Glomerular visceral epithelial cell (primary cell): ENCODE data around the gene LGALS9B.
"Not testable (repeated sequence)": the region's sequence is repeated elsewhere in the genome, so short reads cannot be mapped to it uniquely, and the experiment has no call there.

Experiments used
- DNase-seq: peaks from one replicate; pipeline ENCODE4 v3.0.0-alpha.2; 2016; ENCODE audit errors: extremely low spot score

LGALS9B gene

DNA sequence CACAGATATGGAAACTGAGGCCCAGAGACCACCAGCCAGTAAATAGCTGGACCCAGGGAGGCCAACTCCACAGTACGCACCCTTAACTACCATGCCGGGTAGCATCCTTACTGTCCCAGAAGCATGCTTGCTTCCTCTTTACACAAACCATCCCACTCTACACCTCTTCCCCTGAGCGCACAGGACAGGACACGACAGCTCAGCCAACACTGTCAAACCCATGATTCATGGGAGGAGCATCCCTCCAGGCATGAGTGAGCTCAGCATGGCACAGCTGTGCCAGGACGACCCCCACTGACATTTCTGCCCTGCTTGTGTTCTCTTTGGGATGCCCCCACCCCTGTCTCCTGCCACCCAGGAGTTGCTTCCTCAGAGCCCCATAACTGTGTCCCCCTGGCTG, 340 bp downstream of the LGALS9B start:
- not testable (repeated sequence) for DNase-seq

DNA sequence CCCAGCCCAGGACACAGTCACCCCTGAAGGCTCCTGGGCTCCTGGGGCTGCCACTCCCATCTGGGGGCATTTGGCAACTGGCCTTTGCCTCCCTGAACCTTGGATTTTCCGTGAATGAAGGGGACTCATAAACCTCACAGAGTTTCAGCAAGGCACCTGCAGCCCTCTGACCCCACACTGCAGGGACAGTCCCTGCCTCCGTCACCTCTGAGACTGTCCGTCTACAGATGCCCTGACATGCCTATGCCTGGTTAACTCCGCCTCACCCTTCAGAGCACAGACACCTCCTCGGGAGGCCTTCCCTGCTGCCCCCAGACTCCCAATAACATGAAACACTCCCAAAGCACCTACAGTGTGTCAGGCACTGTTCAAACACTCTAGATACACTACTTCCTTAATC, 786 bp downstream of the LGALS9B start:
- not testable (repeated sequence) for DNase-seq

DNA sequence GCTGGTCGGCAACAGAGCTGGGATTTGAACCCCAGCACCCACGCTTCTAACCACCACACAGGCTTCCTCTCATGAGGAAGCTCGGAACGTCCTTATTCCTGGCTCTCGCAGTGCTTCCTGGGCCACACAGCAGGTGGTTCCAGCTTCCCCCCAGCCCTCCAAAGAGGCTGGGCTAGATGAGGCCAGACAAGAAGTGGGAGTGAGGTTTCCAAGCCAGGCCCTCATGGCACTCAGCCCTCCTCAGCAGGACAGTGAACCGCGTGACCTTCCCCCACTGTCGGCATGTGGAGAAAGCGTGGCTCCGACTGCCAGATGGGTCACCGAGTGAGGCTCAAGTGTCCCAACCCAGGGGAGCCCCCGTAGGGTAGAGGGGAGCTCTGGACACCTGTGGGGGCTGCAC, 1.8 kb downstream of the LGALS9B start:
- DNase-seq = not testable (repeated sequence)

DNA sequence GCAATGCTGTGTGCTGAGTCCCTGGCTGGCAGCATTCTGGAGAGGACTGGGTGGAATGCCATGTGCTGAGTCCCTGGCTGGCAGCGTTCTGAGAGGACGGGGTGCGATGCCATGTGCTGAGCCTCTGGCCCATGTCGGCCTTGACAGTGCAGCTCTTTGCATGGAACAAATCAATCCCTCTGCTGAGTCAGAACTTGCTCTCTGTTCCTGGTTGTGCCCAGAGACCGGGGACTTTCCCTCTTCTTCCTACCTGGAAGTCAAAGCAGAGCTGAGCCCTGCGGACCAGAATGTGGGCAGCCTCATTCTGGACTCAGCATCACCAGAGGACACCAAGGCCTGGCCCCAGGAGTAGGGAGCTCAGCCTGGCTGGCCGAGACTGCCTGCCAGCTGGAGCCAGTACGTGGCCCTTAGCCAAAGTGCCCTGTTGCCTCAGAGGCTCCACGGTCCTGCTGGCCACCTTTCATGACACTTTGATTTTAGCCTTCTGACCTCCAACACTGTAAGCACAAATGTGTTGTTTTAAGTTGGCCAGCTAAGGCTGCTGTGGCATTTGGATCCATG, 2.4 kb downstream of the LGALS9B start:
- DNase-seq = not testable (repeated sequence)

DNA sequence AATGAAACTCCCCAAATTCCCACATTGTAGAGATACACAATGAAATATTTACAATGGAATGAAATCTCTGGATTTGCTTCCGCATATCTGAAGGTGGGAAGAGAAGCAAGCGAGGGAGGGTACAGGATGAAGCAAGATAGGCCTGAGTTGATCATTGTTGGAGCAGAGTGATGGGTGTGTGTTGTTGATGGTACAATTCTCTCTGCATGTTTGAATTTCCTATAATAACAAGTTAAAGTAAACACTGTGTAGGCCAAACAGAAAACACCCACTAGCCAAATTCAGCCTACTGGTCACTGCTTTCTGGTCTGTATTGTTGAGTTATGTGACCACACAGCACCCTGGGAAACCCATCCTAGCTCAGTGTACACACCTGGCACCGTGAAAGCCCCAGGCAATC, 5.2 kb downstream of the LGALS9B start:
- not testable (repeated sequence) for DNase-seq

DNA sequence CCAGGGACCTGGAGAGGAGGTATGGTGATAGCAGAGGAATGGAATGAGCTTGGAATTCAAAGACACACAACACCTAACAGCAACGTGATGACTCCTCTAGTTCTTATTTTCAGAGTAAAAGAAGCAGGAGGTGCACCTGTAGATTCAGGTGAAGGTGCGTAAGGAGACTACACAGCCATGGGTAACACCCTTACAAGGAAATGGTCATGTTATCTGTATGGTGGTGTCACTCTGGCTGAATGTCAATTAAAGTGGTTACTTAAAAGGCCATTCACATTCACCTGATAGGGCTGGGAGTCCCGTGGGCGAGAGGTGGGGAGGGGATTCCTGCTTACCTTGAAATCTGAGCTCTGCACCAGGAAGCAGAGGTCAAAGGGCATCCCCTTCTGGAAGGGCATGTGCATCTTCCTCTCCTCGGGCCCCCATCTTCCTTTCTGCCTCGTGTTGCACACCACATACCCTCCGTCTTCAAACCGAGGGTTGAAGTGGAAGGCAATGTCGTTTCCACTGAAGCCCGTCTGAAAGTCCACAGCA, 9.4 kb downstream of the LGALS9B start:
- DNase-seq = not testable (repeated sequence)

DNA sequence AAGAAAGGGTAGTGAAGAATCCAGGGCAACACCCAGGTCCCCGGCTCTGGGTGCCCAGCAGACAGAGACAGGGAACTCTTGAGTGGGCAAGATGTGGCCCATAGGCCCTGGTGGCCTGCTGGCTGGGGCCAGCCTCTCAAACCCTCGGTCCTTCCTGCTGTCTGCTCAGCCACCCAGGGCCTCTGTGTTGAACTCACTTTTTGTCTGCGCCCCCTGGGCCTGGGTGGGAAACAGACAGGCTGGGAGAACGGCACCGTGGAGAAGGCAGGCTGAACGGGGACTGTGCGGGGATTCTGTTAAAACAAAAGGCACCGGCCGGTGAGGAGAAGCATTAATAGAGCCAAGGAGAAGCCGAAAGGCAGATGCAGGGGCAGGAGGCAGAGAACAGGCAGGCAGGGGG, 12.2 kb downstream of the LGALS9B start:
- DNase-seq = not testable (repeated sequence)

DNA sequence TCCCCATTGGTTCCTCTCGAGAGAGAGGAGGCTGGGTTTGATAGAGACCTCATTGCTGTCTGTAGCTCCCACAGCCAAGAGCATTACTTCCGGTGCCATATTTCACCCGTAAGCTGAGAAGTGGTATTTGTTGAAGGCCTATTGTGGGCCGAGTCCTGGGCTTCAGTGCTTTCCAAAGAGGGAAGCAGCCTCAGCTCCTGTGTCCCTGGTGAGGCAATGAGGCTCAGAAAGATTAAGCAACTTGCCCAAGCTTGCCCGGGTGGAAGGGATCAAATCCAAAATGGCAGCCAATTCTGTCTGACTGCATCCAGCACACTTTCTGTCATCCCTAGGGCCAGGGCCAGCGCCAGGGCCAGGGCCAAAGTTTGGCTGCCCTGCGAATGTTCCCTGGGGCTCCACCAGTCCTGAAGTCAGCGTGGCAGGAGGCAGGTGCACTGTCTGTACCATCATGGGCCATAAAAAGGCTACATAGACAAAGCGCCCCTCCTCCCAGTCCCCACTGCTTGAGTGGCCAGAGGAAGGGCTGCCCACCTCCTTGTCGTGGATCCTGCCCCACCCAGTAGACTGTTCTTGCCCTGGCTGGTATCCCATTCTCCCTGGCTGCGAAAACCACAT, 13.4 kb downstream of the LGALS9B start:
- DNase-seq = not testable (repeated sequence)

DNA sequence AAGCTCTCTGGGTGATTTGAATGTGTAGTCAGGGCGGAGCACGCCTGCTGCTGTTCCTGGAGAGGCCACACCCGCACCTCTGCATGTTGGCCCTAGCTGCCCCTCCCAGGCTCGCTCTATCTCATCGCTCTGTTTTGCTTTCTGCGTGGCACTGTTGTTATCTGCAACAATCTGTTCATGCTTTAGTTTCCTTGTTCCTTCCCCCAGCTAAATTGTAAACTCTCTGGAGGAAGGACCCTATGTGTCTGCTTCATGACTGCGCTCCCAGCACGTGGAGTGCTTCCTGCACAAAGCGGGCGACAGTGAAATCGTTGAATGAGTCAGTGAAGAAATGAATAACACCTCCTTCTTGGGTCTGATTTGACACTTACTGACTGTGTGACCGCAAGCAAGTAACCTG, 16.5 kb downstream of the LGALS9B start:
- not testable (repeated sequence) for DNase-seq

DNA sequence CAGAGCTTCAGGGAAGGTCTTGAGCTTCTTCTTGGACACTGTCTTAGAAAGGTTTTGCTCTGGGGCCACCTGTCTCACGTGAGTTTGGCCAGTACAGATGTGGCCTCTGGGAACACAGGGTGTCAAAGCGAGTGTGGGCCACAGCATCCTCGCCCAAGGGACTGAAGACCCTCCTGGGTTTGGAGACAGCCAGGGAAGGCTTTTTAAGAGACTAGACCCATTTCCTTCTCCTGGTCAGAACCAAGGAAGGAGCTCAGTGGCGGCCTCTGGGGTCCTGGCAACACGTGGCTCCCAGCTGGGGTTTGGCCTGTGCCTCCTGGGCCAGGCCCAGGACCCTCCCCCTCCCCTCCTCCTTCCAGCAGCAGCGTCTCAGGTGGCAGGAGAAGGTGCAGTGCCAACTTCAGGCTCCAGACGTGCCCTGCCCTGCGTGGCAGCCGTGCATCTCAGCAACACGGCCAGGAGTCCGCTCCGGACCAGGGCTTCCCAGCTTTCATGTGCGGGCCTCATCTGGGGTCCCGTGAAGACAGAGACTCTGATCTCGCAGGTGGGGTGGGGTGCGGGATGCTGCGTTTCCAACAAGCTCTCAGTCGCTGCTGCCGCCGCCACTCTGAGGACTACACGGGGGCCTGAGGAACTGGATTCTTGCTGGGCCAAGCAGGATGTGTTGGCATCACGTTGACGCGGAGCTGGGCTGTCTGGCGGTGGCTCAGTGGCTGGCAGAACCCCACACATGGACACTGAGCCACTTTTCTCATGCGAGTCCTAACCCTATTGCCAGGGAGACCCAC, 19.6 kb downstream of the LGALS9B start:
- not testable (repeated sequence) for DNase-seq

DNA sequence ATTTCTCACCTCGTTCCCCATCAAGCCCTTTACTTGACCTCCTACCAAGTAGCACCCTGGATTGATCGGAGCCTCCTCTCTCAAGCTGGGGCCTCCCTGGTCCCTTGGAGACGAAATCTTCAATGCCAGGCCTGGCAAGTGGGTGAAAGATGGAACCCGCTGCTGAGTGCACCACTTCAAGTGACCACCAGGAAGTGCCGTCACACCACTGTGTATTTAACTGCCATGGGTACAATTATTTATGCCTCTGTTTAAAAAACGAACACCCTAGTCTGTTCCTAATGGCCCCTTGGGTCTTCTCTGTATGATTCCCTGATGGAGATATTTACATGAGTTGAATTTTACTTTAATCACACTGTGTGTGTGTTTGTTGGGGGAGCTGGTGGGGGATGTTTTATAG, 20.4 kb downstream of the LGALS9B start:
- not testable (repeated sequence) for DNase-seq

DNA sequence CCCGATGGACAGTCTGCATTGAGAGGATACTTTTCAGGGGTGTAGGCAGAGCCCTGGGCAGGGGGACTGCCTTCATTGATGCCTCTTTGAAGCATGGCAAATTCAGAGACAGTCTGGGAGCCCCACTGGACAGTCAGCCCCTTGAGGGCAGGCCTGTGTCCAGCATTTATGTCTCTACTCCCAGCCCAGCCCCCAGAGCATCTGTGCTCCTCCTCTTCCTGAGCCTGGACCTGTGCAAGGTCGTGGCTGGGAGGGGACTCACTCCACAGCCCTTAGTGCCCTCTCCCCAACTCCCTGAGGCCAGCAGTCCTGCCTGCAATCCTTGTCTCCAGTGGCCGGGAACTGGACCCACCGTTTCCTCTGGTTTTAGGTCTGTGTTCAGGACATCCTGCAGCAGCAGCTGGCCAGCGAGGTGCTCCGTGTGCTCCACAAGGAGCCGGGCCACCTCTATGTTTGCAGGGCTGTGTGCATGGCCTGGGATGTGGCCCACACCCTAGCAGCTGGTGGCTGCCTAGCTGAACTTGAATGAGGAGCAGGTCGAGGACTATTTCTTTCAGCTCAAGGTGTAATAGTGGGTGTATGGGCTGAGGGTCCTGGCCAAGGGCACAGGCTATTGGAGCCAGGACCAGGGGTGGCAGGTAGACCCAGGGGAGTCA, 22.6 kb downstream of the LGALS9B start:
- not testable (repeated sequence) for DNase-seq

DNA sequence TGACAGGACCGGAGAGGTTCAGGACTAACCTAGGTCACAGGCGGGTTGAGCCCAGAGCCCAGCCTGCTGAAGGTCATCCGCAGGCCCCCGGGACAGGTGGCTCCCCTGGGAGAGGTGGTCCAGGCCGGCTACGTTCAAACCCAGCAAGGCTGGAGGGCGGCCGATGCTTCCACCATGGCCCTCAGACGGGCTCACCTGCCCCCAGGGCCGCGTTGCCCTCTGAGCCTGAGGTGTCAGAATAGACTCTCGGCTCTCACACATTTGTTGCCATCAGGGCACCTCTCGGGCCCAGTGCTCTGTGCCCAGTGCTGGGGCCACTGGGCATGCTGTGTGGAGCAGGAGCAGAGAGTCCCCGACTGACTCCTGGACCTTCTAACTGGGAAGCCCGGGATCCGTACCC, 23.2 kb downstream of the LGALS9B start:
- DNase-seq = not testable (repeated sequence)

DNA sequence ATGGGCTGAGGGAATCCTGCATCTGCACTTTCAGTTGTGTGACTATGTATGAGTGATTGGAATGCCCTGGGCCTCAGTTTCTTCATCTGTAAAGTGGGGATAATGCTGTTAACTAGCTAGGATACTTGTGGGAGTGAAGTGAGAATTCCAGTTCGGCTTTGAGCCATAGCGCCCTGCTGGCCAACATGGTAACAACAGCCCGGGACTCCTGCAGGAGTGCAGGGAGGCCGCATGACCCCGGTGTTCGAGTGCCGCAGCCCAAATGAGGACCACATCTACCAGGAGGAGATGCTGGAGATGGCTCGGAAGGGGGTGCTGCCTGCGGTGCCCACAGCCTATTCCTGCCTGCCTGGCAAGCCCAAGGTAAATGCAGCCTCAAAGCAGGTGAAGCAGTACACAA, 23.7 kb downstream of the LGALS9B start:
- DNase-seq = not testable (repeated sequence)

DNA sequence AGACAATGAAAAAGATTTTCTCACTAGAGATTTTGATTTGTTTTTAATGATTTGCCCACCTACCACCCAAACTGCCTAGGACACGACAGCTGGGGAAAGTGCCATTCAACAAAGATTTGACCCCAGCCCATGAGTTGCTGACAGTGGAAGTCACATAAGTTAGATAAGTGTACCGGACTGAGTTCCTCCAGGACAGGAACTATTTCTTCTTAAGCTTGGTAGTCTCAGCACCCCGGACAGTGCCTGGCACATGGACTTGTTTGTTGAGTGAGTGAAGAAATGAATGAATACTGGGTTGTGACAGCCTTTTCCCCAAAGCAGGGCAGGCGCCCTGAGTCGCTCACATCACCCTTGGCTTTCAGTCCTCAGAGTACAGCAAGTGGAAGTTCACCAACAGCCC, 26.7 kb downstream of the LGALS9B start:
- not testable (repeated sequence) for DNase-seq

DNA sequence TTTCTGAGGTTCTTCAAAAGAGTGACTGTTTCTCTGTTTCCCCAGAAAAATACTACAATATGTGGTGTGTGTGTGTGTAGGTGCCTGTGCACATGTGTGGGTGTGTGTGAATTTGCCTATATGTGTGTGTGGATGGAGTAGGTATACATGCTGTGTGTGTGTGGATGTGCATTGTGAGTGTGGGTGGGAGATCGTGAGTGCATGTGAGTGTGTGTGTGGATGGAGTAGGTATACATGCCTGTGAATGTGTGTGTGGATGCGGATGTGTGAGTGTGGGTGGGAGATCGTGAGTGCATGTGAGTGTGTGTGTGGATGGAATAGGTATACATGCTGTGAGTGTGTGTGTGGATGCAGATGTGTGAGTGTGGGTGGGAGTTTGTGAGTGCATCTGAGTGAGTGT, 32.2 kb downstream of the LGALS9B start:
- DNase-seq = not testable (repeated sequence)

DNA sequence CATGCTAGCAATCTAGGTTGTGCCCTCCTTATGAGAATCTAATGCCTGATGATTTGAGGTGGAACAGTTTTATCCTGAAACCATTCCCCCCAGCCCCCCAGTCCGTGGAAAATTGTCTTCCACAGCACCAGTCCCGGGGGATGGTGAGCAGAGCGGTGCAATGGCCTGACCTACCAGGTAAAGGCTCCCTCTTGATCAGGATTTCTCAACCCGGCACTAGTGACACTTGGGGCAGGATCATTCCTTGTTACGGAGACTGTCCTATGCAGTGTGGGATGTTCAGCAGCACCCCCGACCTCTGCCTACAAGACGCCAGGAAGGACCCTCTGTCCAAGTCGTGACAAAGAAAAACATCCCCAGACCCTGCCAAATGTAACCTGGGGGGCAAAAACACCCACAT, 34.0 kb downstream of the LGALS9B start:
- not testable (repeated sequence) for DNase-seq

DNA sequence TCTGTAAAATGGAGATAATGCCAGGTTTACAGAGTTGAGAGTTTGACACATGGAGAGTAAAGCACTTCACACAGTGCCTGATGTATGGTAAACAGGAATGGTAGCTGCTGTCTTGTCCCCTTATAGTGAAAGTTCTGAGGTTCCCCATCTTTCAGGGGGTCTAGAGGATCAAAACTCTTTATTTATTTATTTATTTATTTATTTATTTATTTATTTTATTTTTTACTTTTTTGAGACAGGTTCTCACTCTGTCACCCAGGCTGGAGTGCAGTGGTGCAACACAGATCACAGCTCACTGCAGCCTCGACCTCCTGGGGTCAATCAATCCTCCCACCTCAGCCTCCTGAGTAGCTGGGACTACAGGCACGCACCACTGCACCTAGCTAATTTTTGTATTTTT, 40.1 kb downstream of the LGALS9B start:
- DNase-seq = not testable (repeated sequence)

DNA sequence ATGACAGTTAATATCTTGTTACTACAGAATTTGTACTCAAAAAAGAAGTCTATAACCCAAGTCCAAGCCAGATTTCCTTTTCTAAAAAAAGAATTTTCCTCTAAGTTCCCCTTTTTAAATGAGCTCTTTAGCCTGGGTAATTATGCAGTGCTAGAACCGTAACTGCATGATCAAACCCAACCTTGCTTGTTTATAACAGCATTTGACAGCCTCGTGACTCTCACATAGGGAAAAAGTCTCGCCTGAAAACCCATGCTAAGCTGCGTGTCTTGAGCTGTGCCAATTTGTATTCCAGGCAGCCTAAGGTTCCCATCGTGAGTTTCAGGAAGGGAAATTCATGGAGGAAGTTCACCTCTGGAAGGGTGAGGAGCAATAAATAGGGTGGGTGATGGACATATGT, 44.5 kb downstream of the LGALS9B start:
- DNase-seq = not testable (repeated sequence)

DNA sequence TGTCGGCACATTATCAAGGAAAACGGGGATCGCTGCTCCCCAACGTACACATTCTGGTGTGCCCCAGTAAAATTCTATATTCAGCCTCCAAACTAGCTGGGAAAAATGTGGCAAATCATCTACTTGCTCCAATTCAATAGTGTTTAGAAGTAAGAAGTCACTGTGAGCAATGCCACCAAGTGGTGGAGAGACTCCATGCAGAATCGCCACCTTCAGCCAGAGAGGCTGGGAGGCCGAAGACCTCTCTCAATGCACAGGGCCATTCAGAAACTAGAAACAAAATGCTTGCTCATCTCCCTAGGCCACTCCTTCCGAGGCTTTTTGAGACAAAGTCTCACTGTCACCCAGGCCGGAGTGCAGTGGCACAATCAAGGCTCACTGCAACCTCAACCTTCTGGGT, 48.5 kb downstream of the LGALS9B start:
- not testable (repeated sequence) for DNase-seq

DNA sequence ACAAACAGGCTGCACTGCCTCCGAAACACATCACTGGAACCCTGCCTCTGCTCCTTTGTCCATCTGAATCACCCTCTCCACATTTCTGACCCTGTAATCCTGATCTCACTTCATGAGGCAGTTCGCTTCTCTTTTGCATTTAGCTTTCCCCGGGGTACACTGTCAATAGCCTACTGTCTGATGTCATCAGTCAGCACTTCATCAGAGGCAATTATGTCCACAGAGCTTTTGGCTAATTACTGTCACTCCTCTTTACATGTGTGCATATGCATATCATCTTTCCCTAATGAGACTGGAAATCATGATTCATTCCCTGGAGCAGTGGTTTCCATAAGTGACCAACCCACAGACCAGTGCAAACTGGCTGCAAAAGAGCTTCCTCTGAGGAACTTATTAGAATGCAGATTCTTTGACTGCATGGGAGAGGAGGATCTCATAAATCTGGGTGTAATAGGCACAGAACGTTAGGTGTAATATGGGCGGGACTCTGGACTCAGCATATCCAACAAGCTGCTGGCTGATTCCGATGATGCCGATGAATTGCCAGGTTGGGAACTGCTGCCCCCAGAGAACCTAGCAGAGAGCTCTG, 49.8 kb downstream of the LGALS9B start:
- not testable (repeated sequence) for DNase-seq
